WTC11 (cell line): ENCODE measurements around the gene GLYATL2. TPM values are rescaled to one million over a fixed set of nuclear protein-coding genes. Genes with fewer than 3 reads are reported as not detected.

Source experiments
- ATAC-seq: fragments of 200-7000 bp; cut with Tn5 transposase; 2 replicates; pipeline ENCODE4 v1.10.0; 2021; ENCODE audit warnings: mild to moderate bottlenecking, moderate library complexity
- CTCF ChIA-PET: fragments of 300-600 bp; sonication (Branson Sonifier 250); formaldehyde crosslinking; loops from one replicate; lab custom pipeline; 2021; ENCODE audit warnings: antibody characterized with exemption; lab: Charles Lee
- POLR2A ChIA-PET: fragments of 350-600 bp; sonication (Branson Sonifier 250); formaldehyde crosslinking; loops from one replicate; lab custom pipeline; 2021; ENCODE audit warnings: antibody characterized with exemption; lab: Charles Lee
- DNase-seq: peaks from one replicate; pipeline ENCODE4 v3.0.0; 2021; ENCODE audit warnings: low spot score
- H3K27ac Mint-ChIP-seq: 2 replicates; pipeline ENCODE4 v1.8.0; 2021; ENCODE audit warnings: mixed read lengths
- H3K27me3 Mint-ChIP-seq: 2 replicates; pipeline ENCODE4 v1.8.0; 2021; ENCODE audit warnings: low read depth, mild to moderate bottlenecking, moderate library complexity, mixed read lengths
- H3K36me3 Mint-ChIP-seq: 2 replicates; pipeline ENCODE4 v1.8.0; 2021; ENCODE audit warnings: mixed read lengths
- H3K4me1 Mint-ChIP-seq: 2 replicates; pipeline ENCODE4 v1.8.0; 2022; ENCODE audit warnings: mixed read lengths
- H3K4me3 Mint-ChIP-seq: 2 replicates; pipeline ENCODE4 v1.8.0; 2021; ENCODE audit warnings: mild to moderate bottlenecking, moderate library complexity, mixed read lengths
- H3K9me3 Mint-ChIP-seq: 2 replicates; pipeline ENCODE4 v1.8.0; 2021; ENCODE audit warnings: mixed read lengths
- CREM ChIP-seq: sonication (generic); formaldehyde crosslinking; IDR thresholded peaks from 2 replicates; pipeline ENCODE4 v1.8.1; 2022; ENCODE audit warnings: mild to moderate bottlenecking, missing genetic modification reagents, moderate library complexity
- ETV6 ChIP-seq: sonication (generic); formaldehyde crosslinking; IDR thresholded peaks from 2 replicates; pipeline ENCODE4 v1.8.1; 2022; ENCODE audit warnings: mild to moderate bottlenecking, missing genetic modification reagents
- FOXJ3 ChIP-seq: sonication (generic); formaldehyde crosslinking; IDR thresholded peaks from 2 replicates; pipeline ENCODE4 v1.9.0; 2021; ENCODE audit warnings: missing genetic modification reagents, mild to moderate bottlenecking, borderline replicate concordance
- FOXK1 ChIP-seq: sonication (generic); formaldehyde crosslinking; IDR thresholded peaks from 2 replicates; pipeline ENCODE4 v1.8.0; 2022; ENCODE audit warnings: mild to moderate bottlenecking, moderate library complexity, missing genetic modification reagents
- GRHL2 ChIP-seq: fragments of 250-450 bp; sonication (Bioruptor Pico); IDR thresholded peaks from 2 replicates; pipeline ENCODE4 v1.8.0; 2022; ENCODE audit warnings: mild to moderate bottlenecking, moderate library complexity; ENCODE audit not compliant: insufficient replicate concordance, severe bottlenecking
- NFYB ChIP-seq: sonication (generic); formaldehyde crosslinking; conservative IDR thresholded peaks from 2 replicates; pipeline ENCODE4 v1.8.0; 2022; ENCODE audit warnings: low read depth, missing genetic modification reagents
- RORB ChIP-seq: fragments of 250-450 bp; sonication (Bioruptor Pico); IDR thresholded peaks from 2 replicates; pipeline ENCODE4 v1.9.0; 2021; ENCODE audit warnings: mild to moderate bottlenecking
- SMAD4 ChIP-seq: sonication (generic); formaldehyde crosslinking; IDR thresholded peaks from 2 replicates; pipeline ENCODE4 v1.8.0; 2022; ENCODE audit warnings: mild to moderate bottlenecking, missing genetic modification reagents
- SOX15 ChIP-seq: fragments of 250-450 bp; sonication (Bioruptor Pico); IDR thresholded peaks from 2 replicates; pipeline ENCODE4 v1.9.0; 2021; ENCODE audit warnings: mild to moderate bottlenecking
- TEAD4 ChIP-seq: sonication (generic); formaldehyde crosslinking; IDR thresholded peaks from 2 replicates; pipeline ENCODE4 v1.8.0; 2022; ENCODE audit warnings: mild to moderate bottlenecking, missing genetic modification reagents
- TP53 ChIP-seq: sonication (generic); formaldehyde crosslinking; IDR thresholded peaks from 2 replicates; pipeline ENCODE4 v1.8.1; 2023; ENCODE audit warnings: mild to moderate bottlenecking, missing genetic modification reagents
- ZNF416 ChIP-seq: fragments of 250-450 bp; sonication (Bioruptor Pico); IDR thresholded peaks from 2 replicates; pipeline ENCODE4 v1.9.0; 2021; ENCODE audit warnings: mild to moderate bottlenecking, inconsistent platforms
- total RNA-seq: library from RNA; stranded (reverse); gene quantifications from 3 replicates; pipeline ENCODE4 v1.2.3, GENCODE V29; 2021
- TF ChIP-seq, protein P1 (sequence below): sonication (generic); formaldehyde crosslinking; IDR thresholded peaks from 2 replicates; pipeline ENCODE4 v1.8.1; 2022; ENCODE audit warnings: mild to moderate bottlenecking, missing genetic modification reagents, moderate library complexity, borderline replicate concordance
- TF ChIP-seq, protein P2 (sequence below): fragments of 250-450 bp; sonication (Bioruptor Pico); conservative IDR thresholded peaks from 2 replicates; pipeline ENCODE4 v1.9.0; 2021; ENCODE audit warnings: mild to moderate bottlenecking
- TF ChIP-seq, protein P3 (sequence below): sonication (generic); formaldehyde crosslinking; IDR thresholded peaks from 2 replicates; pipeline ENCODE4 v1.8.1; 2023; ENCODE audit warnings: mild to moderate bottlenecking, missing genetic modification reagents
- TF ChIP-seq, protein P4 (sequence below): sonication (generic); formaldehyde crosslinking; IDR thresholded peaks from 2 replicates; pipeline ENCODE4 v1.8.0; 2022; ENCODE audit warnings: missing genetic modification reagents
- TF ChIP-seq, protein P5 (sequence below): sonication (generic); formaldehyde crosslinking; IDR thresholded peaks from 2 replicates; pipeline ENCODE4 v1.8.0; 2023; ENCODE audit warnings: missing genetic modification reagents

The GLYATL2 gene
- total RNA-seq, 1 experiment from 2014 or later = 0.20 TPM

DNA sequence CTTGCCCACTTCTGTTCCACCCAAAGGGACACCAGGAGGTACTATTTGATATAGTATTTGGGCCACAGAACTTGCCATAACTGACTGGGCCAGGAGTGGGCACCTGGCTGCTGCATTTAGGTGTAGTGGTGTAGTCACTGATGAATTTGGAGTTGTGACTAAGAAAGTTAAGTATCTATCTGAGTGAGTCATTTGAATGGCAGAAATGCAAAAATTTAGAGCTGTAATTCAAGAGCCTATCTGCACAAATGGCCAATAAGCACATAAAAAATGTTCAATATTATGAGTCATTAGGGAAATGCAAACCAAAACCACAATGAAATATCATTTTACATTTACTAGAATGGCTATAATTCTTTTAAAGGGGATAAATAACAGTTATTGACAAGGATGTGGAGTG is 14.7 kb downstream of the GLYATL2 start:
- Mint-ChIP-seq H3K27me3 (no peaks in the 10 kb centered on the region), H3K9me3 (peaks cover 52% of the 10 kb centered on the region), H3K36me3 (peaks cover 18% of the 10 kb centered on the region), H3K27ac (no peak overlapping the region), H3K4me1 (no peaks in the 10 kb centered on the region), H3K4me3 (no peak overlapping the region)
- ChIA-PET CTCF (no interaction called here), POLR2A (no interaction called here)
- TF ChIP-seq ZNF416 (CRISPR knock-in tag) = no peak
- no peak for TF ChIP-seq FOXK1 (CRISPR knock-in tag)
- TF ChIP-seq TEAD4 (CRISPR knock-in tag) = no peak
- TF ChIP-seq, protein P1, sequence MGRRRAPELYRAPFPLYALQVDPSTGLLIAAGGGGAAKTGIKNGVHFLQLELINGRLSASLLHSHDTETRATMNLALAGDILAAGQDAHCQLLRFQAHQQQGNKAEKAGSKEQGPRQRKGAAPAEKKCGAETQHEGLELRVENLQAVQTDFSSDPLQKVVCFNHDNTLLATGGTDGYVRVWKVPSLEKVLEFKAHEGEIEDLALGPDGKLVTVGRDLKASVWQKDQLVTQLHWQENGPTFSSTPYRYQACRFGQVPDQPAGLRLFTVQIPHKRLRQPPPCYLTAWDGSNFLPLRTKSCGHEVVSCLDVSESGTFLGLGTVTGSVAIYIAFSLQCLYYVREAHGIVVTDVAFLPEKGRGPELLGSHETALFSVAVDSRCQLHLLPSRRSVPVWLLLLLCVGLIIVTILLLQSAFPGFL = no peak
- no peak for TF ChIP-seq SMAD4
- TF ChIP-seq GRHL2 (CRISPR knock-in tag) = no peak
- no peak for TF ChIP-seq CREM (CRISPR knock-in tag)
- TF ChIP-seq FOXJ3 (CRISPR knock-in tag) = no peak
- TF ChIP-seq RORB (CRISPR knock-in tag) = no peak
- TF ChIP-seq SOX15 (CRISPR knock-in tag) = no peak
- no peak for TF ChIP-seq ETV6 (CRISPR knock-in tag)
- no peak for TF ChIP-seq NFYB (CRISPR knock-in tag)
- TF ChIP-seq, protein P2, sequence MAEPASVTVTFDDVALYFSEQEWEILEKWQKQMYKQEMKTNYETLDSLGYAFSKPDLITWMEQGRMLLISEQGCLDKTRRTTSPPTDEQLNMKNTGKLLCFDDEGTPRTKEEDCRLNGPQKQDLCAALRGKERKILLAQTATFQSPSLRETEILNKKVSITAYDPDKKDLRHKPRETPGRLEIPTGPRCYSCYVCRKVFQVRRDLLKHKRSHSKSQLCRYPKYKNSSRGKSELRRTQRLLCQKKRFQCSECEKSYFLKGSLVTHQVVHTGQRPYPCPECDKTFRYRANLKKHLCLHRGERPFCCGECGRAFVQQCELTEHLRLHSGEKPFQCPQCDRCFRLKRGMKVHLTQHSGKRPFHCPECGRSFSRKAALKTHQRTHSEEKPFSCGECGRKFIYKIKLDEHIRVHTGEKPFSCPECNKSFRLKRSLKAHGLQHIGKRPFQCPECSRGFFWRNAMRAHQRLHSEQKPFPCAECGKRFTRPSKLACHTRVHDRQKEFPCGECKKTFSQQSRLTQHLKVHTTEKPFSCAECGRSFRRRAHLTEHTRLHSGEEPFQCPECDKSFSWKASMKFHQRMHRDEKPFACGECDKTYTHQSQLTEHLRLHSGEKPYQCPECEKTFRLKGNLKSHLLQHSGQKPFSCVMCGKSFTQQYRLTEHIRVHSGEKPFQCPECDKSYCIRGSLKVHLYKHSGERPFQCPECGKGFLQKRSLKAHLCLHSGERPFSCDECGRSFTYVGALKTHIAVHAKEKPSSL = no peak
- TF ChIP-seq, protein P3, sequence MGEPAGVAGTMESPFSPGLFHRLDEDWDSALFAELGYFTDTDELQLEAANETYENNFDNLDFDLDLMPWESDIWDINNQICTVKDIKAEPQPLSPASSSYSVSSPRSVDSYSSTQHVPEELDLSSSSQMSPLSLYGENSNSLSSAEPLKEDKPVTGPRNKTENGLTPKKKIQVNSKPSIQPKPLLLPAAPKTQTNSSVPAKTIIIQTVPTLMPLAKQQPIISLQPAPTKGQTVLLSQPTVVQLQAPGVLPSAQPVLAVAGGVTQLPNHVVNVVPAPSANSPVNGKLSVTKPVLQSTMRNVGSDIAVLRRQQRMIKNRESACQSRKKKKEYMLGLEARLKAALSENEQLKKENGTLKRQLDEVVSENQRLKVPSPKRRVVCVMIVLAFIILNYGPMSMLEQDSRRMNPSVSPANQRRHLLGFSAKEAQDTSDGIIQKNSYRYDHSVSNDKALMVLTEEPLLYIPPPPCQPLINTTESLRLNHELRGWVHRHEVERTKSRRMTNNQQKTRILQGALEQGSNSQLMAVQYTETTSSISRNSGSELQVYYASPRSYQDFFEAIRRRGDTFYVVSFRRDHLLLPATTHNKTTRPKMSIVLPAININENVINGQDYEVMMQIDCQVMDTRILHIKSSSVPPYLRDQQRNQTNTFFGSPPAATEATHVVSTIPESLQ (CRISPR knock-in tag) = no peak
- TF ChIP-seq, protein P4, sequence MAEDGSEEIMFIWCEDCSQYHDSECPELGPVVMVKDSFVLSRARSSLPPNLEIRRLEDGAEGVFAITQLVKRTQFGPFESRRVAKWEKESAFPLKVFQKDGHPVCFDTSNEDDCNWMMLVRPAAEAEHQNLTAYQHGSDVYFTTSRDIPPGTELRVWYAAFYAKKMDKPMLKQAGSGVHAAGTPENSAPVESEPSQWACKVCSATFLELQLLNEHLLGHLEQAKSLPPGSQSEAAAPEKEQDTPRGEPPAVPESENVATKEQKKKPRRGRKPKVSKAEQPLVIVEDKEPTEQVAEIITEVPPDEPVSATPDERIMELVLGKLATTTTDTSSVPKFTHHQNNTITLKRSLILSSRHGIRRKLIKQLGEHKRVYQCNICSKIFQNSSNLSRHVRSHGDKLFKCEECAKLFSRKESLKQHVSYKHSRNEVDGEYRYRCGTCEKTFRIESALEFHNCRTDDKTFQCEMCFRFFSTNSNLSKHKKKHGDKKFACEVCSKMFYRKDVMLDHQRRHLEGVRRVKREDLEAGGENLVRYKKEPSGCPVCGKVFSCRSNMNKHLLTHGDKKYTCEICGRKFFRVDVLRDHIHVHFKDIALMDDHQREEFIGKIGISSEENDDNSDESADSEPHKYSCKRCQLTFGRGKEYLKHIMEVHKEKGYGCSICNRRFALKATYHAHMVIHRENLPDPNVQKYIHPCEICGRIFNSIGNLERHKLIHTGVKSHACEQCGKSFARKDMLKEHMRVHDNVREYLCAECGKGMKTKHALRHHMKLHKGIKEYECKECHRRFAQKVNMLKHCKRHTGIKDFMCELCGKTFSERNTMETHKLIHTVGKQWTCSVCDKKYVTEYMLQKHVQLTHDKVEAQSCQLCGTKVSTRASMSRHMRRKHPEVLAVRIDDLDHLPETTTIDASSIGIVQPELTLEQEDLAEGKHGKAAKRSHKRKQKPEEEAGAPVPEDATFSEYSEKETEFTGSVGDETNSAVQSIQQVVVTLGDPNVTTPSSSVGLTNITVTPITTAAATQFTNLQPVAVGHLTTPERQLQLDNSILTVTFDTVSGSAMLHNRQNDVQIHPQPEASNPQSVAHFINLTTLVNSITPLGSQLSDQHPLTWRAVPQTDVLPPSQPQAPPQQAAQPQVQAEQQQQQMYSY (CRISPR knock-in tag) = no peak
- TF ChIP-seq TP53 = no peak
- TF ChIP-seq, protein P5, sequence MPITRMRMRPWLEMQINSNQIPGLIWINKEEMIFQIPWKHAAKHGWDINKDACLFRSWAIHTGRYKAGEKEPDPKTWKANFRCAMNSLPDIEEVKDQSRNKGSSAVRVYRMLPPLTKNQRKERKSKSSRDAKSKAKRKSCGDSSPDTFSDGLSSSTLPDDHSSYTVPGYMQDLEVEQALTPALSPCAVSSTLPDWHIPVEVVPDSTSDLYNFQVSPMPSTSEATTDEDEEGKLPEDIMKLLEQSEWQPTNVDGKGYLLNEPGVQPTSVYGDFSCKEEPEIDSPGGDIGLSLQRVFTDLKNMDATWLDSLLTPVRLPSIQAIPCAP (CRISPR knock-in tag) = no peak
- DNase-seq (no peak), ATAC-seq (no peak)

DNA sequence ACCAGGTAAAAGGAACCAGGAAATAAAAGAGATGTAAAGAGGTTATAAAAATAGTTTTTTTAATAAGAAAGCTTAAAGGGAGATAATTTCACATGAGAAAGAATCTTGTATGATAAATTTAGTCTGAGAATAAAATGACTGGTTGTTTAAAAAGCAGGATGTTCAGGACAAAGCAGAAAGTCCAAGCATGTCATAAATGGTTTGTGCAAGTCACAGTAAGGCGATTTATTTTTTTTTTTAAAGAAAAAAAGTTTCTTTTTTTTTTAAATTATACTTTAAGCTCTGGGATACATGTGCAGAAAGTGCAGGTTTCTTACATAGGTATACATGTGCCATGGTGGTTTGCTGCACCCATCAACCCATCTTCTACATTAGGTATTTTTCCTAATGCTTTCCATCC is 30.8 kb downstream of the GLYATL2 start:
- H3K4me3 Mint-ChIP-seq = no peak overlapping the region
- ChIA-PET CTCF (interaction anchor here (1.4 kb wide), 1 partner anchor 25 kb away, joined by 3 read pairs; no protein-coding TSS in a partner anchor), POLR2A (no interaction called here)
- no peaks in the 10 kb centered on the region for H3K4me1 Mint-ChIP-seq
- peaks cover 10% of the 10 kb centered on the region for H3K27me3 Mint-ChIP-seq
- H3K27ac Mint-ChIP-seq = no peak overlapping the region
- DNase-seq (no peak), ATAC-seq (no peak)
- H3K36me3 Mint-ChIP-seq = peaks cover 55% of the 10 kb centered on the region
- peaks cover 69% of the 10 kb centered on the region for H3K9me3 Mint-ChIP-seq
- TF ChIP-seq, protein P5 (CRISPR knock-in tag) = no peak
